GM12878 (cell line): Measurements from ENCODE around the gene SYCP2. TPM values are rescaled to one million over a fixed set of nuclear protein-coding genes. Genes with fewer than 3 reads are reported as not detected.

Experiments used
- ATAC-seq: fragments of 200-7000 bp; cut with Tn5 transposase; 3 replicates; pipeline ENCODE4 v1.9.1; 2020; ENCODE audit warnings: mild to moderate bottlenecking, moderate library complexity
- BruUV-seq: library from RNA; stranded (reverse); fragments of 400-500 nt; replicated peaks from 2 replicates; lab custom pipeline; 2021; lab: Mats Ljungman, UMichigan
- CTCF ChIA-PET: fragments of 300-600 bp; sonication (Branson Sonifier 250); formaldehyde crosslinking; extraction: SDS; loops from one replicate; lab custom pipeline; 2021; ENCODE audit warnings: inconsistent platforms; lab: Yijun Ruan, JAX
- POLR2A ChIA-PET: fragments of 350-600 bp; formaldehyde crosslinking; extraction: SDS; loops from one replicate; lab custom pipeline; 2021; ENCODE audit warnings: inconsistent platforms; lab: Charles Lee
- RAD21 ChIA-PET: fragments of 300-600 bp; sonication (Branson Sonifier 250); formaldehyde crosslinking; loops from one replicate; lab custom pipeline; 2023; ENCODE audit warnings: antibody characterized with exemption; ENCODE audit not compliant: unreplicated experiment; lab: Charles Lee
- SMC1A ChIA-PET: fragments of 300-600 bp; sonication (Branson Sonifier 250); formaldehyde crosslinking; loops from one replicate; lab custom pipeline; 2023; ENCODE audit not compliant: unreplicated experiment, uncharacterized antibody; lab: Charles Lee
- DNase-seq: peaks from one replicate; pipeline ENCODE4 v3.0.0-alpha.2; 2011; ENCODE audit warnings: low read depth, low spot score
- FAIRE-seq: peaks from 3 replicates; lab custom pipeline; 2011; peaks lifted over from hg19 to GRCh38; lab: Jason Lieb, UNC
- H2AFZ ChIP-seq: 2 replicates; pipeline ENCODE4 v1.6.0; 2011; ENCODE audit warnings: low read depth, low read length, control low read depth; ENCODE audit not compliant: control insufficient read depth
- H3K27ac ChIP-seq: 2 replicates; pipeline ENCODE4 v1.5.1; 2011; ENCODE audit warnings: control low read depth; ENCODE audit not compliant: control insufficient read depth, insufficient read depth
- H3K27me3 ChIP-seq, 2 experiments: replicated peaks in 1 of 2; 2 replicates each; pipeline versions ENCODE4 v1.6.0 to v1.6.1; 2011; ENCODE audit warnings: low read length in 1 of 2; ENCODE audit not compliant: control insufficient read depth in 2 of 2, insufficient read depth in 2 of 2
- H3K36me3 ChIP-seq, 2 experiments: 2 replicates each; pipeline ENCODE4 v1.5.1; 2011; ENCODE audit warnings: low read length in 1 of 2; ENCODE audit not compliant: control insufficient read depth in 2 of 2, insufficient read depth in 2 of 2
- H3K4me1 ChIP-seq: 2 replicates; pipeline ENCODE4 v1.6.1; 2011; ENCODE audit warnings: mild to moderate bottlenecking, low read length, moderate library complexity, mixed read lengths; ENCODE audit not compliant: control insufficient read depth, insufficient read depth
- H3K4me2 ChIP-seq: 2 replicates; pipeline ENCODE4 v1.6.0; 2011; ENCODE audit warnings: control low read depth; ENCODE audit not compliant: control insufficient read depth, insufficient read depth
- H3K4me3 ChIP-seq: fragments of 200-600 bp; sonication (generic); 2 replicates; pipeline ENCODE4 v1.5.1; 2016
- H3K79me2 ChIP-seq: 2 replicates; pipeline ENCODE4 v1.6.0; 2011; ENCODE audit warnings: low read length; ENCODE audit not compliant: control insufficient read depth, insufficient read depth
- H3K9ac ChIP-seq: 2 replicates; pipeline ENCODE4 v1.8.0; 2011; ENCODE audit warnings: low read length, control low read depth, mixed read lengths; ENCODE audit not compliant: control insufficient read depth, insufficient read depth
- H3K9me3 ChIP-seq: replicated peaks from 3 replicates; pipeline ENCODE4 v1.5.1; 2011; ENCODE audit warnings: mild to moderate bottlenecking, low read length; ENCODE audit not compliant: control insufficient read depth, insufficient read depth
- H4K20me1 ChIP-seq: 2 replicates; pipeline ENCODE4 v1.6.0; 2011; ENCODE audit not compliant: control insufficient read depth, insufficient read depth
- EP300 ChIP-seq, 2 experiments: fragments of 150-350 bp in 1 of 2; IDR thresholded peaks; 2 replicates each; pipeline ENCODE4 v1.6.1; 2011 to 2012; ENCODE audit warnings: low read depth in 2 of 2, low read length in 2 of 2, borderline replicate concordance in 1 of 2, improper control_type of control experiment in 1 of 2, inconsistent platforms in 1 of 2; ENCODE audit not compliant: control insufficient read depth in 1 of 2
- IKZF2 ChIP-seq, 2 experiments: fragments of 450-650 bp; IDR thresholded peaks; 2 replicates each; pipeline ENCODE4 v1.6.1; 2017; ENCODE audit warnings: mild to moderate bottlenecking in 2 of 2, moderate library complexity in 2 of 2
- MEF2B ChIP-seq: fragments of 450-650 bp; IDR thresholded peaks from 2 replicates; pipeline ENCODE4 v1.6.1; 2018; ENCODE audit warnings: mild to moderate bottlenecking, moderate library complexity; ENCODE audit not compliant: partially characterized antibody, poor library complexity, severe bottlenecking
- MTA3 ChIP-seq: IDR thresholded peaks from 2 replicates; pipeline ENCODE4 v1.6.1; 2012; ENCODE audit warnings: low read length, inconsistent platforms, borderline replicate concordance
- NFIC ChIP-seq: IDR thresholded peaks from 2 replicates; pipeline ENCODE4 v1.6.1; 2012; ENCODE audit warnings: low read depth, mild to moderate bottlenecking, inconsistent platforms, low read length, moderate library complexity
- PKNOX1 ChIP-seq: fragments of 450-650 bp; IDR thresholded peaks from 2 replicates; pipeline ENCODE4 v1.6.1; 2016; ENCODE audit warnings: mild to moderate bottlenecking
- POLR2A ChIP-seq: IDR thresholded peaks from 2 replicates; pipeline ENCODE4 v1.6.1; 2011; ENCODE audit warnings: low read depth, mild to moderate bottlenecking, low read length
- RAD21 ChIP-seq: IDR thresholded peaks from 2 replicates; pipeline ENCODE4 v1.6.1; 2011; ENCODE audit warnings: mild to moderate bottlenecking, low read depth, low read length, moderate library complexity; ENCODE audit not compliant: insufficient read depth
- SMC3 ChIP-seq: IDR thresholded peaks from 2 replicates; pipeline ENCODE4 v1.6.1; 2011; ENCODE audit warnings: low read length, improper control_type of control experiment, borderline replicate concordance
- SPI1 ChIP-seq: IDR thresholded peaks from 2 replicates; pipeline ENCODE4 v1.6.1; 2011; ENCODE audit warnings: low read depth, mild to moderate bottlenecking, low read length, moderate library complexity, borderline replicate concordance; ENCODE audit not compliant: insufficient read depth
- STAT1 ChIP-seq: fragments of 450-650 bp; conservative IDR thresholded peaks from 2 replicates; pipeline ENCODE4 v1.6.1; 2014; ENCODE audit warnings: antibody characterized with exemption, mild to moderate bottlenecking
- ZNF217 ChIP-seq: fragments of 450-650 bp; IDR thresholded peaks from 2 replicates; pipeline ENCODE4 v1.6.1; 2017; ENCODE audit warnings: antibody characterized with exemption, mild to moderate bottlenecking
- ZSCAN29 ChIP-seq: fragments of 450-650 bp; IDR thresholded peaks from 2 replicates; pipeline ENCODE4 v1.6.1; 2017; ENCODE audit warnings: mild to moderate bottlenecking, moderate library complexity
- WGBS: methylation state at CpG from one replicate; pipeline ENCODE4 v1.1.6; 2016; ENCODE audit warnings: low lambda C conversion rate; ENCODE audit not compliant: insufficient replicate concordance, insufficient coverage; ENCODE audit errors: missing lambda C conversion rate; 5-methylcytosine and 5-hydroxymethylcytosine counted together
- in situ Hi-C: fragments of 300-500 bp; cut with MboI; formaldehyde crosslinking; loops from 9 replicates; pipeline ENCODE4 v1.14.3; 2018; ENCODE audit warnings: mixed read lengths
- intact Hi-C: fragments of 100-400 bp; cut with micrococcal nuclease; formaldehyde crosslinking; loops from one replicate; pipeline ENCODE4 v1.14.2; 2022; ENCODE audit not compliant: unreplicated experiment
- polyA plus RNA-seq, 11 experiments: library from polyadenylated mRNA; depleted of rRNA in 4 of 11; unstranded in 6 of 11; stranded (reverse) in 5 of 11; fragments of >200 nt; fragmentation: Nextera tagmentation in 4 of 11; fragmentation: Illumina TruSeq in 1 of 11; extraction: Ambion mirVana in 4 of 11; extraction: Trizol in 1 of 11; gene quantifications; 1 replicate in 1 of 11; 2 replicates in 10 of 11; pipeline versions ENCODE4 v1.2.1 to v1.2.3, GENCODE V29; 2011 to 2016; ENCODE audit warnings: inconsistent platforms in 2 of 11, missing spikeins in 2 of 11, low read depth in 1 of 11
- total RNA-seq, 4 experiments: library from RNA; depleted of rRNA in 3 of 4; stranded (reverse); fragments of >200 nt in 3 of 4; fragmentation: Illumina TruSeq in 1 of 4; extraction: Trizol in 1 of 4; gene quantifications; 2 replicates each; pipeline versions ENCODE4 v1.2.1 to v1.2.3, GENCODE V29; 2013 to 2021
- TF ChIP-seq, protein P1 (sequence below): IDR thresholded peaks from 2 replicates; pipeline ENCODE4 v1.6.1; 2012; ENCODE audit warnings: low read depth, low read length, improper control_type of control experiment
- TF ChIP-seq, protein P2 (sequence below): fragments of 450-650 bp; IDR thresholded peaks from 2 replicates; pipeline ENCODE4 v1.6.1; 2016; ENCODE audit warnings: mild to moderate bottlenecking
- TF ChIP-seq, protein P3 (sequence below): fragments of 450-650 bp; formaldehyde crosslinking; IDR thresholded peaks from 2 replicates; pipeline ENCODE4 v1.4.0; 2020; ENCODE audit warnings: mild to moderate bottlenecking, moderate library complexity

Gene SYCP2
- total and polyA plus RNA-seq, 10 of the 15 experiments (the other 5 are each of a cell fraction or from before 2014, with no cell fraction given) = 0.01 to 0.18 (median 0.09) TPM; not detected in 2

DNA sequence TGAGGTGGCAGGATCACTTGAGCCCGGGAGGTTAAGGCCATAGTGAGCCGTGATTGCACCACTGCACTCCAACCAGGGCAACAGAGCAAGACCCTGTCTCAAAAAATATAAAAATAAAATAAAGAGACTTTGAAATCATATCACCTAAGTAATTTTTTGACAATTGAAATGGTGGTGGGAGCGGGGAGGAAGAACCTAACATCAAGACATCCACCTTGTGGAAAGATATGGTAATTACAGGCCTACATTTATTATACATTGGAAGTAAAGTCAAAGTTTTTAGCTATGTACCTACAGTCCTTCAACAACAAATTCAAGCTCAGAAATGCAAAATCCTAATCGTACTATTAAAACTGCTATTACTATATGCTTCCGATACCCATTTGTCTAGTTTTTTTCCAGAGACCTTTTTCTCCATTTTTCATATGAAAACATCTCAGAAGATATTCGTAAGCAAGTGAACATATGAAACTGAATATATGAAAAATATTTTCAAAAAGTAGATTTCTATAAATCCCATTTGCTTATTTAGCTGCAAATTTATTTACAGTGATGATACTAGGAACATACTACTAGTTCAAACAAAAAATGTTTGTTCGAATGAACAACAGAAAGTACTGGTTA lies 83.3 kb downstream of the SYCP2 start:
- in situ Hi-C loops = no loop called here
- intact Hi-C loops = loop anchor here (1.0 to 2.0 kb wide), 2 partner anchors 67 to 251 kb away; no protein-coding TSS in a partner anchor
- no peak overlapping the region for H3K4me3 ChIP-seq
- ChIA-PET CTCF (interaction anchor here (0.6 to 9.4 kb wide), 19 partner anchors 10 to 280 kb away, joined by 3 to 174 read pairs (median 5); no protein-coding TSS in a partner anchor), POLR2A (interaction anchor here (1.0 kb wide), 1 partner anchor 66 kb away, joined by 4 read pairs; no protein-coding TSS in a partner anchor), RAD21 (interaction anchor here (1.0 to 5.5 kb wide), 4 partner anchors 13 to 252 kb away, joined by 3 to 74 read pairs (median 4); no protein-coding TSS in a partner anchor), SMC1A (interaction anchor here (0.6 to 5.0 kb wide), 9 partner anchors 10 to 92 kb away, joined by 3 to 56 read pairs (median 4); no protein-coding TSS in a partner anchor)
- H4K20me1 ChIP-seq = no peaks in the 10 kb centered on the region
- H3K27me3 ChIP-seq = no peaks in the 10 kb centered on the region
- no peaks in the 10 kb centered on the region for H3K4me1 ChIP-seq
- H3K9me3 ChIP-seq = no peaks in the 10 kb centered on the region
- ATAC-seq (peak; percentile 67), DNase-seq (peak; percentile 9), FAIRE-seq (peak; percentile 47)
- no peak overlapping the region for H3K4me2 ChIP-seq
- H3K27ac ChIP-seq = no peak overlapping the region
- WGBS = 59% methylated on average over 7 of the region's 7 CpGs
- H3K9ac ChIP-seq = no peak overlapping the region
- BruUV-seq = no TSS peak
- no peak overlapping the region for H2AFZ ChIP-seq
- H3K79me2 ChIP-seq = no peaks in the 10 kb centered on the region
- H3K36me3 ChIP-seq = no peaks in the 10 kb centered on the region
- TF ChIP-seq SPI1 = no peak
- TF ChIP-seq, protein P1, sequence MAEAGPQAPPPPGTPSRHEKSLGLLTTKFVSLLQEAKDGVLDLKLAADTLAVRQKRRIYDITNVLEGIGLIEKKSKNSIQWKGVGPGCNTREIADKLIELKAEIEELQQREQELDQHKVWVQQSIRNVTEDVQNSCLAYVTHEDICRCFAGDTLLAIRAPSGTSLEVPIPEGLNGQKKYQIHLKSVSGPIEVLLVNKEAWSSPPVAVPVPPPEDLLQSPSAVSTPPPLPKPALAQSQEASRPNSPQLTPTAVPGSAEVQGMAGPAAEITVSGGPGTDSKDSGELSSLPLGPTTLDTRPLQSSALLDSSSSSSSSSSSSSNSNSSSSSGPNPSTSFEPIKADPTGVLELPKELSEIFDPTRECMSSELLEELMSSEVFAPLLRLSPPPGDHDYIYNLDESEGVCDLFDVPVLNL = no peak
- TF ChIP-seq ZNF217 = no peak
- TF ChIP-seq IKZF2 (IDR thresholded peaks at IDR 0.05) = no peak
- peak; percentile 61 for TF ChIP-seq RAD21
- TF ChIP-seq PKNOX1 = no peak
- TF ChIP-seq ZSCAN29 = no peak
- TF ChIP-seq STAT1 = no peak
- TF ChIP-seq MTA3 = no peak
- no peak for TF ChIP-seq POLR2A
- no peak for TF ChIP-seq EP300 (IDR thresholded peaks at IDR 0.05; ENCODE audit: borderline replicate concordance in 1 of 2, control insufficient read depth in 1 of 2, low read depth in 2 of 2, low read length in 2 of 2)
- TF ChIP-seq NFIC = no peak
- TF ChIP-seq, protein P2, sequence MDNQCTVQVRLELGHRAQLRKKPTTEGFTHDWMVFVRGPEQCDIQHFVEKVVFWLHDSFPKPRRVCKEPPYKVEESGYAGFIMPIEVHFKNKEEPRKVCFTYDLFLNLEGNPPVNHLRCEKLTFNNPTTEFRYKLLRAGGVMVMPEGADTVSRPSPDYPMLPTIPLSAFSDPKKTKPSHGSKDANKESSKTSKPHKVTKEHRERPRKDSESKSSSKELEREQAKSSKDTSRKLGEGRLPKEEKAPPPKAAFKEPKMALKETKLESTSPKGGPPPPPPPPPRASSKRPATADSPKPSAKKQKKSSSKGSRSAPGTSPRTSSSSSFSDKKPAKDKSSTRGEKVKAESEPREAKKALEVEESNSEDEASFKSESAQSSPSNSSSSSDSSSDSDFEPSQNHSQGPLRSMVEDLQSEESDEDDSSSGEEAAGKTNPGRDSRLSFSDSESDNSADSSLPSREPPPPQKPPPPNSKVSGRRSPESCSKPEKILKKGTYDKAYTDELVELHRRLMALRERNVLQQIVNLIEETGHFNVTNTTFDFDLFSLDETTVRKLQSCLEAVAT = no peak
- TF ChIP-seq, protein P3, sequence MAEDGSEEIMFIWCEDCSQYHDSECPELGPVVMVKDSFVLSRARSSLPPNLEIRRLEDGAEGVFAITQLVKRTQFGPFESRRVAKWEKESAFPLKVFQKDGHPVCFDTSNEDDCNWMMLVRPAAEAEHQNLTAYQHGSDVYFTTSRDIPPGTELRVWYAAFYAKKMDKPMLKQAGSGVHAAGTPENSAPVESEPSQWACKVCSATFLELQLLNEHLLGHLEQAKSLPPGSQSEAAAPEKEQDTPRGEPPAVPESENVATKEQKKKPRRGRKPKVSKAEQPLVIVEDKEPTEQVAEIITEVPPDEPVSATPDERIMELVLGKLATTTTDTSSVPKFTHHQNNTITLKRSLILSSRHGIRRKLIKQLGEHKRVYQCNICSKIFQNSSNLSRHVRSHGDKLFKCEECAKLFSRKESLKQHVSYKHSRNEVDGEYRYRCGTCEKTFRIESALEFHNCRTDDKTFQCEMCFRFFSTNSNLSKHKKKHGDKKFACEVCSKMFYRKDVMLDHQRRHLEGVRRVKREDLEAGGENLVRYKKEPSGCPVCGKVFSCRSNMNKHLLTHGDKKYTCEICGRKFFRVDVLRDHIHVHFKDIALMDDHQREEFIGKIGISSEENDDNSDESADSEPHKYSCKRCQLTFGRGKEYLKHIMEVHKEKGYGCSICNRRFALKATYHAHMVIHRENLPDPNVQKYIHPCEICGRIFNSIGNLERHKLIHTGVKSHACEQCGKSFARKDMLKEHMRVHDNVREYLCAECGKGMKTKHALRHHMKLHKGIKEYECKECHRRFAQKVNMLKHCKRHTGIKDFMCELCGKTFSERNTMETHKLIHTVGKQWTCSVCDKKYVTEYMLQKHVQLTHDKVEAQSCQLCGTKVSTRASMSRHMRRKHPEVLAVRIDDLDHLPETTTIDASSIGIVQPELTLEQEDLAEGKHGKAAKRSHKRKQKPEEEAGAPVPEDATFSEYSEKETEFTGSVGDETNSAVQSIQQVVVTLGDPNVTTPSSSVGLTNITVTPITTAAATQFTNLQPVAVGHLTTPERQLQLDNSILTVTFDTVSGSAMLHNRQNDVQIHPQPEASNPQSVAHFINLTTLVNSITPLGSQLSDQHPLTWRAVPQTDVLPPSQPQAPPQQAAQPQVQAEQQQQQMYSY = no peak
- no peak for TF ChIP-seq MEF2B
- peak; percentile 56; the same call in 1 of the 2 replicates for TF ChIP-seq SMC3
